HepG2 (cell line): ENCODE measurements around the gene GPR183. TPM values are rescaled to one million over a fixed set of nuclear protein-coding genes. Genes with fewer than 3 reads are reported as not detected.

Experiments used
- ATAC-seq: fragments of 200-7000 bp; cut with Tn5 transposase; 3 replicates; pipeline ENCODE4 v1.9.1; 2020; ENCODE audit warnings: mild to moderate bottlenecking, moderate library complexity
- BruUV-seq: library from RNA; stranded (reverse); fragments of 400-500 nt; replicated peaks from 2 replicates; lab custom pipeline; 2021; lab: Mats Ljungman, UMichigan
- CTCF ChIA-PET: fragments of 300-600 bp; formaldehyde crosslinking; extraction: SDS; loops from one replicate; lab custom pipeline; 2021; ENCODE audit warnings: low total read pairs, inconsistent platforms, low intra/inter-chr PET ratio; lab: Yijun Ruan, JAX
- POLR2A ChIA-PET: fragments of 350-600 bp; sonication (Branson Sonifier 250); formaldehyde crosslinking; loops from one replicate; lab custom pipeline; 2020; ENCODE audit warnings: antibody characterized with exemption, inconsistent platforms; lab: Yijun Ruan, JAX
- DNase-seq: peaks from one replicate; pipeline ENCODE4 v3.0.0-alpha.2; 2015; ENCODE audit warnings: low spot score
- FAIRE-seq: peaks from 3 replicates; lab custom pipeline; 2011; peaks lifted over from hg19 to GRCh38; lab: Jason Lieb, UNC
- H2AFZ ChIP-seq: one replicate; pipeline ENCODE4 v1.6.1; 2011; ENCODE audit warnings: low read length, inconsistent platforms
- H3K27ac ChIP-seq: fragments of 300-600 bp; 3 replicates; pipeline ENCODE4 v1.8.0; 2011; ENCODE audit warnings: mixed run types, mild to moderate bottlenecking, mixed read lengths, low read length, inconsistent platforms; ENCODE audit not compliant: insufficient read depth; ENCODE audit errors: extremely low read length
- H3K27me3 ChIP-seq, 2 experiments: fragments of 200-600 bp in 1 of 2; 2 replicates in 1 of 2; 3 replicates in 1 of 2; pipeline versions ENCODE4 v1.6.0 to v1.8.0; 2011; ENCODE audit warnings: low read length in 2 of 2, mild to moderate bottlenecking in 2 of 2, moderate library complexity in 2 of 2, inconsistent platforms in 1 of 2; ENCODE audit not compliant: insufficient read depth in 2 of 2, control insufficient read depth in 1 of 2
- H3K36me3 ChIP-seq, 2 experiments: fragments of 200-600 bp in 1 of 2; replicated peaks in 1 of 2; 2 replicates in 1 of 2; 3 replicates in 1 of 2; pipeline versions ENCODE4 v1.5.1 to v1.8.0; 2011; ENCODE audit warnings: low read length in 2 of 2, inconsistent platforms in 1 of 2; ENCODE audit not compliant: insufficient read depth in 2 of 2, control insufficient read depth in 1 of 2
- H3K4me1 ChIP-seq: 2 replicates; pipeline ENCODE4 v1.5.1; 2012; ENCODE audit warnings: low read length, inconsistent platforms; ENCODE audit not compliant: insufficient read depth
- H3K4me2 ChIP-seq: 2 replicates; pipeline ENCODE4 v1.6.0; 2011; ENCODE audit warnings: low read depth, low read length, inconsistent platforms
- H3K4me3 ChIP-seq, 3 experiments: fragments of 200-600 bp in 1 of 3; sonication (generic), shearing (Covaris generic) in 1 of 3; replicated peaks in 1 of 3; 2 replicates each; pipeline ENCODE4 v1.5.1; 2011 to 2016; ENCODE audit warnings: low read length in 3 of 3, inconsistent platforms in 2 of 3, low read depth in 2 of 3, mild to moderate bottlenecking in 2 of 3, control low read depth in 1 of 3, mixed read lengths in 1 of 3; ENCODE audit not compliant: insufficient read depth in 1 of 3
- H3K79me2 ChIP-seq: one replicate; pipeline ENCODE4 v1.6.1; 2011; ENCODE audit warnings: low read length, inconsistent platforms; ENCODE audit not compliant: insufficient read depth
- H3K9ac ChIP-seq: 2 replicates; pipeline ENCODE4 v1.6.0; 2011; ENCODE audit warnings: mild to moderate bottlenecking, low read depth, low read length, inconsistent platforms; ENCODE audit not compliant: insufficient read depth
- H3K9me3 ChIP-seq: 2 replicates; pipeline ENCODE4 v1.5.1; 2012; ENCODE audit warnings: mild to moderate bottlenecking, low read length
- H4K20me1 ChIP-seq: 2 replicates; pipeline ENCODE4 v1.6.0; 2011; ENCODE audit warnings: inconsistent platforms, mild to moderate bottlenecking, low read length, moderate library complexity; ENCODE audit not compliant: insufficient read depth
- ATF1 ChIP-seq: IDR thresholded peaks from 2 replicates; pipeline ENCODE4 v1.6.1; 2016; ENCODE audit warnings: mild to moderate bottlenecking, control low read depth
- ATF5 ChIP-seq: sonication (generic); formaldehyde crosslinking; IDR thresholded peaks from 2 replicates; pipeline ENCODE4 v1.4.0; 2020; ENCODE audit warnings: mild to moderate bottlenecking, low read depth, missing genetic modification reagents
- ELF1 ChIP-seq: sonication (generic); formaldehyde crosslinking; IDR thresholded peaks from 2 replicates; pipeline ENCODE4 v1.4.0; 2020; ENCODE audit warnings: missing genetic modification reagents
- ETV5 ChIP-seq: IDR thresholded peaks from 2 replicates; pipeline ENCODE4 v1.6.1; 2018; ENCODE audit warnings: missing biosample characterization, missing genetic modification reagents, inconsistent platforms, borderline replicate concordance
- FUBP1 ChIP-seq: sonication (generic); formaldehyde crosslinking; IDR thresholded peaks from 2 replicates; pipeline ENCODE4 v1.5.1; 2020; ENCODE audit warnings: missing genetic modification reagents, mild to moderate bottlenecking, borderline replicate concordance
- GABPA ChIP-seq, 2 experiments: IDR thresholded peaks; 2 replicates each; pipeline ENCODE4 v1.6.1; 2011 to 2016; ENCODE audit warnings: low read depth in 2 of 2, low read length in 1 of 2, missing biosample characterization in 1 of 2, missing genetic modification characterization in 1 of 2
- PHF8 ChIP-seq: sonication (generic); formaldehyde crosslinking; IDR thresholded peaks from 2 replicates; pipeline ENCODE4 v1.5.0; 2020; ENCODE audit warnings: missing genetic modification reagents
- SP4 ChIP-seq: sonication (generic); formaldehyde crosslinking; IDR thresholded peaks from 2 replicates; pipeline ENCODE4 v1.8.1; 2023; ENCODE audit warnings: mild to moderate bottlenecking, missing genetic modification reagents
- SP5 ChIP-seq: IDR thresholded peaks from 2 replicates; pipeline ENCODE4 v1.6.1; 2016; ENCODE audit warnings: low read depth, borderline replicate concordance
- THYN1 ChIP-seq: sonication (generic); formaldehyde crosslinking; IDR thresholded peaks from 2 replicates; pipeline ENCODE4 v1.8.1; 2023; ENCODE audit warnings: low read depth, mild to moderate bottlenecking, moderate library complexity, missing genetic modification reagents, borderline replicate concordance
- ZNF33B ChIP-seq: sonication (generic); formaldehyde crosslinking; IDR thresholded peaks from 2 replicates; pipeline ENCODE4 v1.5.1; 2020; ENCODE audit warnings: mild to moderate bottlenecking, missing genetic modification reagents
- ZNF782 ChIP-seq: sonication (generic); formaldehyde crosslinking; IDR thresholded peaks from 2 replicates; pipeline ENCODE4 v1.4.0; 2020; ENCODE audit warnings: missing genetic modification reagents, mild to moderate bottlenecking, borderline replicate concordance
- ZNF850 ChIP-seq: sonication (generic); formaldehyde crosslinking; conservative IDR thresholded peaks from 2 replicates; pipeline ENCODE4 v1.9.0; 2021; ENCODE audit warnings: mild to moderate bottlenecking, missing genetic modification reagents
- ZNF879 ChIP-seq: sonication (generic); formaldehyde crosslinking; IDR thresholded peaks from 2 replicates; pipeline ENCODE4 v1.8.1; 2023; ENCODE audit warnings: missing genetic modification reagents
- WGBS: methylation state at CpG from one replicate; pipeline ENCODE4 v1.1.6; 2017; ENCODE audit warnings: low lambda C conversion rate; 5-methylcytosine and 5-hydroxymethylcytosine counted together
- in situ Hi-C: cut with HindIII; loops from 2 replicates; pipeline ENCODE4 v1.10.0; 2017; ENCODE audit warnings: low pct_unique_long_range_greater_than_20kb; ENCODE audit not compliant: extremely low pct_ligation_motif_present
- intact Hi-C: fragments of 100-400 bp; cut with micrococcal nuclease; formaldehyde crosslinking; loops from one replicate; pipeline ENCODE4 v1.10.0; 2022; ENCODE audit not compliant: unreplicated experiment
- polyA plus RNA-seq, 8 experiments: library from polyadenylated mRNA; depleted of rRNA in 3 of 8; stranded (reverse) in 7 of 8; unstranded in 1 of 8; fragments of >200 nt; fragmentation: Illumina TruSeq in 4 of 8; extraction: Trizol in 4 of 8; gene quantifications; 2 replicates each; pipeline versions ENCODE4 v1.2.1 to v1.2.3, GENCODE V29; 2011 to 2016; ENCODE audit warnings: low read depth in 4 of 8, missing spikeins in 1 of 8, mixed read lengths in 1 of 8; ENCODE audit not compliant: insufficient read depth in 1 of 8
- total RNA-seq, 5 experiments: library from RNA; depleted of rRNA; stranded (reverse); fragments of >200 nt; fragmentation: Illumina TruSeq; extraction: Trizol; gene quantifications; 2 replicates each; pipeline ENCODE4 v1.2.3, GENCODE V29; 2016; ENCODE audit warnings: low read depth in 1 of 5
- TF ChIP-seq, protein P1 (sequence below): sonication (generic); formaldehyde crosslinking; IDR thresholded peaks from 2 replicates; pipeline ENCODE4 v1.4.0; 2020; ENCODE audit warnings: mild to moderate bottlenecking, missing genetic modification reagents, borderline replicate concordance
- TF ChIP-seq, protein P2 (sequence below): sonication (generic); formaldehyde crosslinking; conservative IDR thresholded peaks from 2 replicates; pipeline ENCODE4 v1.8.0; 2022; ENCODE audit warnings: low read depth, missing genetic modification reagents

GPR183 gene
- total and polyA plus RNA-seq, 2 of the 13 experiments (the other 11 are each of a cell fraction or from before 2014, with no cell fraction given) = not detected

- TF ChIP-seq, protein P1, sequence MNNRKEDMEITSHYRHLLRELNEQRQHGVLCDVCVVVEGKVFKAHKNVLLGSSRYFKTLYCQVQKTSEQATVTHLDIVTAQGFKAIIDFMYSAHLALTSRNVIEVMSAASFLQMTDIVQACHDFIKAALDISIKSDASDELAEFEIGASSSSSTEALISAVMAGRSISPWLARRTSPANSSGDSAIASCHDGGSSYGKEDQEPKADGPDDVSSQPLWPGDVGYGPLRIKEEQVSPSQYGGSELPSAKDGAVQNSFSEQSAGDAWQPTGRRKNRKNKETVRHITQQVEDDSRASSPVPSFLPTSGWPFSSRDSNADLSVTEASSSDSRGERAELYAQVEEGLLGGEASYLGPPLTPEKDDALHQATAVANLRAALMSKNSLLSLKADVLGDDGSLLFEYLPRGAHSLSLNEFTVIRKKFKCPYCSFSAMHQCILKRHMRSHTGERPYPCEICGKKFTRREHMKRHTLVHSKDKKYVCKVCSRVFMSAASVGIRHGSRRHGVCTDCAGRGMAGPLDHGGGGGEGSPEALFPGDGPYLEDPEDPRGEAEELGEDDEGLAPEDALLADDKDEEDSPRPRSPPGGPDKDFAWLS (CRISPR knock-in tag) = no peak
- no peak for TF ChIP-seq SP5
- TF ChIP-seq ATF5 (CRISPR knock-in tag) = no peak
- no peak for TF ChIP-seq ATF1 (CRISPR knock-in tag)
- TF ChIP-seq GABPA (IDR thresholded peaks at IDR 0.05; ENCODE audit: low read depth, low read length) = no peak
- TF ChIP-seq GABPA (CRISPR knock-in tag; IDR thresholded peaks at IDR 0.05; ENCODE audit: low read depth) = no peak
- TF ChIP-seq ZNF879 (CRISPR knock-in tag) = no peak
- TF ChIP-seq ZNF33B = no peak
- TF ChIP-seq ZNF850 = no peak
- TF ChIP-seq ETV5 (CRISPR knock-in tag) = no peak
- no peak for TF ChIP-seq ELF1
- no peak for TF ChIP-seq PHF8 (CRISPR knock-in tag)
- TF ChIP-seq THYN1 = no peak
- TF ChIP-seq SP4 = no peak
Observed at GRCh38 chr13:99276706-99277105, 30.5 kb downstream of the GPR183 start (continued).

GRCh38 chr13:99275093-99275469 is 32.1 kb downstream of the GPR183 start:
- CTCF ChIA-PET = no interaction called here
- no peaks in the 10 kb centered on the region for H3K27me3 ChIP-seq
- no peaks in the 10 kb centered on the region for H3K4me1 ChIP-seq
- 0 out of 2 replicates have a peak, but pooled peaks cover 6% of the 10 kb centered on the region for H4K20me1 ChIP-seq
- no TSS peak for BruUV-seq
- ATAC-seq (no peak), DNase-seq (no peak), FAIRE-seq (no peak)
- no peak overlapping the region for H3K4me2 ChIP-seq
- no peak overlapping the region for H3K27ac ChIP-seq
- intact Hi-C loops = no loop called here
- no peaks in the 10 kb centered on the region for H3K79me2 ChIP-seq
- H3K9ac ChIP-seq = no peak overlapping the region
- peaks cover 4% of the 10 kb centered on the region; the same call in 1 of the 2 replicates for H3K9me3 ChIP-seq
- no peak overlapping the region for H3K4me3 ChIP-seq
- 100% methylated on average over 1 of the region's 1 CpG for WGBS
- in situ Hi-C loops = no loop called here
- TF ChIP-seq ZNF782 (CRISPR knock-in tag) (no peak), FUBP1 (CRISPR knock-in tag) (no peak)
- TF ChIP-seq, protein P2, sequence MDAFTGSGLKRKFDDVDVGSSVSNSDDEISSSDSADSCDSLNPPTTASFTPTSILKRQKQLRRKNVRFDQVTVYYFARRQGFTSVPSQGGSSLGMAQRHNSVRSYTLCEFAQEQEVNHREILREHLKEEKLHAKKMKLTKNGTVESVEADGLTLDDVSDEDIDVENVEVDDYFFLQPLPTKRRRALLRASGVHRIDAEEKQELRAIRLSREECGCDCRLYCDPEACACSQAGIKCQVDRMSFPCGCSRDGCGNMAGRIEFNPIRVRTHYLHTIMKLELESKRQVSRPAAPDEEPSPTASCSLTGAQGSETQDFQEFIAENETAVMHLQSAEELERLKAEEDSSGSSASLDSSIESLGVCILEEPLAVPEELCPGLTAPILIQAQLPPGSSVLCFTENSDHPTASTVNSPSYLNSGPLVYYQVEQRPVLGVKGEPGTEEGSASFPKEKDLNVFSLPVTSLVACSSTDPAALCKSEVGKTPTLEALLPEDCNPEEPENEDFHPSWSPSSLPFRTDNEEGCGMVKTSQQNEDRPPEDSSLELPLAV (CRISPR knock-in tag) = no peak
- TF ChIP-seq, all 625 proteins: peak for 0
- H3K36me3 ChIP-seq = peaks cover 3 to 19% of the 10 kb centered on the region in 2 experiments; a peak in 4 of 5 replicates
- POLR2A ChIA-PET = no interaction called here
- no peak overlapping the region for H2AFZ ChIP-seq
